PC-3 (cell line): ENCODE results near the gene ELL2. TPM values are rescaled to one million over a fixed set of nuclear protein-coding genes. Genes with fewer than 3 reads are reported as not detected.

Experiments
- ATAC-seq: fragments of 200-7000 bp; cut with Tn5 transposase; 2 replicates; pipeline ENCODE4 v1.9.1; 2020; ENCODE audit warnings: mild to moderate bottlenecking, moderate library complexity
- BruUV-seq: library from RNA; stranded (reverse); fragments of 400-500 nt; replicated peaks from 2 replicates; lab custom pipeline; 2021; lab: Mats Ljungman, UMichigan
- CTCF ChIA-PET: fragments of 300-600 bp; sonication (Branson Sonifier 250); formaldehyde crosslinking; loops from one replicate; lab custom pipeline; 2022; ENCODE audit warnings: antibody characterized with exemption; lab: Charles Lee
- POLR2A ChIA-PET: fragments of 300-600 bp; sonication (Branson Sonifier 250); formaldehyde crosslinking; loops from one replicate; lab custom pipeline; 2022; ENCODE audit warnings: antibody characterized with exemption; ENCODE audit not compliant: unreplicated experiment; lab: Charles Lee
- DNase-seq: peaks from one replicate; pipeline ENCODE4 v3.0.0-alpha.2; 2015
- H2AFZ ChIP-seq: fragments of 300-600 bp; sonication (generic); 2 replicates; pipeline ENCODE4 v1.6.0; 2016; ENCODE audit warnings: antibody characterized with exemption, low read length
- H3F3A ChIP-seq: fragments of 300-600 bp; sonication (generic); one replicate; pipeline ENCODE4 v1.6.0; 2017; ENCODE audit warnings: antibody characterized with exemption, low read length, control low read depth, mild to moderate bottlenecking; ENCODE audit not compliant: unreplicated experiment
- H3K27ac ChIP-seq: fragments of 300-600 bp; sonication (generic); 2 replicates; pipeline ENCODE4 v1.5.1; 2016; ENCODE audit warnings: mild to moderate bottlenecking, low read length
- H3K27me3 ChIP-seq: fragments of 300-600 bp; sonication (generic); 2 replicates; pipeline ENCODE4 v1.6.1; 2016; ENCODE audit warnings: low read length, mixed read lengths
- H3K36me3 ChIP-seq: fragments of 300-600 bp; sonication (generic); 2 replicates; pipeline ENCODE4 v1.6.1; 2016; ENCODE audit warnings: low read depth, mixed run types, low read length, mixed read lengths
- H3K4me1 ChIP-seq: fragments of 300-600 bp; sonication (generic); 2 replicates; pipeline ENCODE4 v1.5.1; 2016; ENCODE audit warnings: low read length; ENCODE audit not compliant: insufficient read depth
- H3K4me2 ChIP-seq: fragments of 300-600 bp; sonication (generic); 2 replicates; pipeline ENCODE4 v1.6.0; 2016; ENCODE audit warnings: low read length
- H3K4me3 ChIP-seq: fragments of 300-600 bp; sonication (generic); 2 replicates; pipeline ENCODE4 v1.5.1; 2016; ENCODE audit warnings: mild to moderate bottlenecking, low read length, mixed read lengths
- H3K79me2 ChIP-seq: fragments of 300-600 bp; sonication (generic); 2 replicates; pipeline ENCODE4 v1.6.1; 2017; ENCODE audit warnings: low read length, mixed read lengths
- H3K9ac ChIP-seq: fragments of 300-600 bp; sonication (generic); 2 replicates; pipeline ENCODE4 v1.6.0; 2016; ENCODE audit warnings: mild to moderate bottlenecking, low read length
- H3K9me2 ChIP-seq: fragments of 300-600 bp; sonication (generic); replicated peaks from 2 replicates; pipeline ENCODE4 v1.6.1; 2016; ENCODE audit warnings: mixed run types, low read length, mixed read lengths
- H3K9me3 ChIP-seq: fragments of 300-600 bp; sonication (generic); 2 replicates; pipeline ENCODE4 v1.6.1; 2016; ENCODE audit warnings: low read length, mixed read lengths
- H4K20me1 ChIP-seq: fragments of 300-600 bp; sonication (generic); 2 replicates; pipeline ENCODE4 v1.6.1; 2016; ENCODE audit warnings: low read length, mixed read lengths
- EZH2 ChIP-seq: fragments of 300-600 bp; sonication (generic); IDR thresholded peaks from one replicate; pipeline ENCODE4 v1.6.1; 2017; ENCODE audit warnings: antibody characterized with exemption, mild to moderate bottlenecking, low read length; ENCODE audit not compliant: unreplicated experiment
- EZH2phosphoT487 ChIP-seq: fragments of 300-600 bp; sonication (generic); IDR thresholded peaks from 2 replicates; pipeline ENCODE4 v1.6.1; 2018; ENCODE audit warnings: mild to moderate bottlenecking, antibody characterized with exemption, low read length, borderline replicate concordance
- intact Hi-C: fragments of 100-400 bp; cut with micrococcal nuclease; formaldehyde crosslinking; loops from 2 replicates; pipeline ENCODE4 v1.9.0; 2023
- total RNA-seq: library from RNA; depleted of rRNA; stranded (reverse); fragments of >200 nt; gene quantifications from 2 replicates; pipeline ENCODE4 v1.2.3, GENCODE V29; 2014
- TF ChIP-seq, protein P1 (sequence below): fragments of 300-600 bp; sonication (generic); conservative IDR thresholded peaks from 2 replicates; pipeline ENCODE4 v1.5.1; 2017; ENCODE audit warnings: antibody characterized with exemption, low read depth, mild to moderate bottlenecking, low read length

ELL2 gene
- total RNA-seq, 1 experiment from 2014 or later: 72.2 TPM

DNA sequence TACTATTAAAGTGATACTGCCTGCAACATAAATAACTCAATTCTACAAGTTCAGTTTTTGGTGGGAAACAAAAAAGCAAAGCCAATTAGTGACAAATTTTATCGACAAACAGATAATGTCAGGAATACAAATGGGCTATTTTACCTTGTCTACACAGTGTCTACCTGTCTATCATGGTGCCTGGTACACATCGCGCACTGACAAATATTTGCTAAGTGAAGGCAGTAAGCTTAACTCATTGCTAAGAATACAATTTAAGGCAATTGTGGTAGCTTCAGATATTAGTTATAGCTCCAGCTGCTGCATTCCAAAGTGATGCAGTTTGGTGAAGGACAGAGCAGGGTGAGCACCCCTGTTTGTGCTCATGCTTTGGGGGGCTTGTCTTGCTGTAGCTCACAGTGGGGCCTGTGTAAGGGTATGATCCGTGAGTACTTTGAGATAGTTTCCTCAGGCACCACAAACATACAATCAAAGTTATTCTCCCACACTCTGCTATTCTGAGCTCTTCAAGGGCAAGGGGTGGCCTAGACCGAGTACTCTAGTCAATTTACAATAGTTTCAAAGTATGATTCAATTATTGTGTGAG, 24.7 kb downstream of the ELL2 start:
- CTCF ChIA-PET: no interaction called here
- no peaks in the 10 kb centered on the region for H3K9me3 ChIP-seq
- no peaks in the 10 kb centered on the region for H3K4me1 ChIP-seq
- H3K9ac ChIP-seq: no peak overlapping the region
- 0 out of 2 replicates have a peak, but pooled peaks cover 8% of the 10 kb centered on the region for H4K20me1 ChIP-seq
- no peaks in the 10 kb centered on the region for H3K27me3 ChIP-seq
- H3K4me2 ChIP-seq: no peak overlapping the region
- peaks cover 98% of the 10 kb centered on the region for H3K79me2 ChIP-seq
- no TSS peak for BruUV-seq
- ATAC-seq (no peak), DNase-seq (no peak)
- POLR2A ChIA-PET: no interaction called here
- H3K27ac ChIP-seq: no peak overlapping the region
- no peak overlapping the region for H2AFZ ChIP-seq
- peaks cover 22% of the 10 kb centered on the region for H3K36me3 ChIP-seq
- H3F3A ChIP-seq: no peaks in the 10 kb centered on the region
- no peaks in the 10 kb centered on the region for H3K9me2 ChIP-seq
- intact Hi-C loops: no loop called here
- TF ChIP-seq EZH2: no peak
- TF ChIP-seq, protein P1, sequence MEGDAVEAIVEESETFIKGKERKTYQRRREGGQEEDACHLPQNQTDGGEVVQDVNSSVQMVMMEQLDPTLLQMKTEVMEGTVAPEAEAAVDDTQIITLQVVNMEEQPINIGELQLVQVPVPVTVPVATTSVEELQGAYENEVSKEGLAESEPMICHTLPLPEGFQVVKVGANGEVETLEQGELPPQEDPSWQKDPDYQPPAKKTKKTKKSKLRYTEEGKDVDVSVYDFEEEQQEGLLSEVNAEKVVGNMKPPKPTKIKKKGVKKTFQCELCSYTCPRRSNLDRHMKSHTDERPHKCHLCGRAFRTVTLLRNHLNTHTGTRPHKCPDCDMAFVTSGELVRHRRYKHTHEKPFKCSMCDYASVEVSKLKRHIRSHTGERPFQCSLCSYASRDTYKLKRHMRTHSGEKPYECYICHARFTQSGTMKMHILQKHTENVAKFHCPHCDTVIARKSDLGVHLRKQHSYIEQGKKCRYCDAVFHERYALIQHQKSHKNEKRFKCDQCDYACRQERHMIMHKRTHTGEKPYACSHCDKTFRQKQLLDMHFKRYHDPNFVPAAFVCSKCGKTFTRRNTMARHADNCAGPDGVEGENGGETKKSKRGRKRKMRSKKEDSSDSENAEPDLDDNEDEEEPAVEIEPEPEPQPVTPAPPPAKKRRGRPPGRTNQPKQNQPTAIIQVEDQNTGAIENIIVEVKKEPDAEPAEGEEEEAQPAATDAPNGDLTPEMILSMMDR: no peak
- TF ChIP-seq EZH2phosphoT487: no peak
- H3K4me3 ChIP-seq: no peak overlapping the region

DNA sequence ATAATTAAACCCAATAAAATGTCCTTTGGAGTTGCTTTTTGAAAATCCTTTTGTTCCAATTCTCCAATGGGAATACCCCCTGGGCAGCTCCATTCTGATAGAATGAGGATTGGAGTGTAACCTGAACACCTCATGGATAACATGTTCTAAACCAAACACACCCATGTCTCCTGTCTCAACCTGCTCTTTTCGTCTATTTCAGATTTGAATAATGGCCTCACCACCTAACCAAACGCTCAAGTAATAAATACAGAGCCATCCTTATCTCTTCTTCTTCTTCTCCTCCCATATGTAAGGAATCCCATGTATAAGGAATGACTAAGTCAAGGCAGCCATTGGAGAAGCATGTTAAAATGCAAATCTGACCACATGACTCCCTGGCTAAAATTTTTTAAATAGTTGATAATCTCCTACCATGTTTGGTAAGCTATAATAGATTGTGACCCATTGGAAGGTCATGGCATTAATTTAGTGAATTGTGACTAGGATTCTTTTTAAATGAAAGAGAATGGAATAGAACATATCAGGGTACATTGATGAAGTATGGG, 26.0 kb downstream of the ELL2 start:
- H3F3A ChIP-seq: no peaks in the 10 kb centered on the region
- H3K4me1 ChIP-seq: 0 out of 2 replicates have a peak, but pooled peaks cover 5% of the 10 kb centered on the region
- H3K4me3 ChIP-seq: no peak overlapping the region
- DNase-seq: no peak
- no peaks in the 10 kb centered on the region for H3K9me2 ChIP-seq
- no peaks in the 10 kb centered on the region for H3K9me3 ChIP-seq
- 0 out of 2 replicates have a peak, but pooled peaks cover 5% of the 10 kb centered on the region for H4K20me1 ChIP-seq
- no peaks in the 10 kb centered on the region for H3K27me3 ChIP-seq
- peaks cover 29% of the 10 kb centered on the region for H3K36me3 ChIP-seq
- no peak overlapping the region for H3K4me2 ChIP-seq
- H3K27ac ChIP-seq: no peak overlapping the region
- no TSS peak for BruUV-seq
- no peak for TF ChIP-seq EZH2
- TF ChIP-seq, protein P1: no peak
- no peak for TF ChIP-seq EZH2phosphoT487
- H3K79me2 ChIP-seq: peaks cover 98% of the 10 kb centered on the region
- ATAC-seq: no peak
- H3K9ac ChIP-seq: no peak overlapping the region
- ChIA-PET CTCF (no interaction called here), POLR2A (no interaction called here)
- intact Hi-C loops: no loop called here
- no peak overlapping the region for H2AFZ ChIP-seq

DNA sequence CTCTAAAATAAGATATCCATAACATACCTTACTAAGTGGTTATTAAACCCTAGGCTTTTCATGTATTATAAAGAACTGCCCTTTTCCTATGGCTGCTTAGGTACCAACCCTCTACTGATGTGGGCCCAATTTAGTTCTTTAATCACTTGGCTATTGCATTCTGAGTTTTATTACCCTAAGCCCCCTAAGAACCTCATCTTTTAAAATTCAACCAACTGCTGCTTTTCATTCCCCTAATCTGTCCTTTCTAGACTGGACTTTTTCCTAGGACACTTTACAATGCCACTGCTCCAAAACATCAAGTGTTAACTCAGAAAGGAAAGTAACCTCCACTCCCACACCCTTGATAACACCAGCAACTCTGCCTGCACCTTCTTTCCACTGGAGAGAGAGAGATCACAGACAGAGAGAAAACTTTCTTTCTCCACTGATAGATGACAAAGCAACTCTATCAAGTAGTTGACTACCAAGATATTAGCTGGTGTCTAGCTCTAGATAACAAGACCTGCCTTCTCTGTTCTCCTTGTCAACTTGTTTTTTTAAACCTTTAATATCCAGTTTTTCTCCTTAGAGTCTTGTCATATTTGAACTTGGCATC, 27.3 kb downstream of the ELL2 start:
- Histone ChIP-seq H3K9ac (no peak overlapping the region), H3K27ac (no peak overlapping the region), H3K36me3 (peaks cover 22% of the 10 kb centered on the region; the same call in 1 of the 2 replicates), H3K9me2 (no peaks in the 10 kb centered on the region), H2AFZ (no peak overlapping the region), H3F3A (no peaks in the 10 kb centered on the region), H3K9me3 (no peaks in the 10 kb centered on the region), H3K79me2 (peaks cover 97% of the 10 kb centered on the region), H3K4me1 (0 out of 2 replicates have a peak, but pooled peaks cover 5% of the 10 kb centered on the region), H4K20me1 (0 out of 2 replicates have a peak, but pooled peaks cover 5% of the 10 kb centered on the region), H3K27me3 (no peaks in the 10 kb centered on the region), H3K4me3 (no peak overlapping the region), H3K4me2 (no peak overlapping the region)
- intact Hi-C loops: no loop called here
- BruUV-seq: no TSS peak
- ChIA-PET CTCF (no interaction called here), POLR2A (no interaction called here)
- no peak for ATAC-seq
- TF ChIP-seq, protein P1: no peak
- TF ChIP-seq EZH2 (no peak), EZH2phosphoT487 (no peak)
- no peak for DNase-seq
